ENCODE measurements around the gene HLTF.

The HLTF gene

GRCh38 chr3:149023951-149024350, 62.4 kb downstream of the HLTF start:
- H3K4me3 ChIP-seq (ENCODE audit: low read length): no peak overlapping the region
- H3K27me3 ChIP-seq (replicated peaks; ENCODE audit: insufficient read depth, low read length): no peaks in the 10 kb centered on the region
- H3K27ac ChIP-seq (ENCODE audit: low read length): no peak overlapping the region
- no peak for DNase-seq
- H3K4me2 ChIP-seq (ENCODE audit: low read depth, low read length): no peak overlapping the region
- no peaks in the 10 kb centered on the region for H3K9me3 ChIP-seq (replicated peaks; ENCODE audit: insufficient read depth, low read length)
- no peaks in the 10 kb centered on the region for H4K20me1 ChIP-seq (ENCODE audit: insufficient read depth, low read length)
- peaks cover 4% of the 10 kb centered on the region; the same call in 1 of the 2 replicates for H3K79me2 ChIP-seq (ENCODE audit: low read length)
- no peak overlapping the region for H3K9ac ChIP-seq (ENCODE audit: low read length)
- H3F3A ChIP-seq (ENCODE audit: insufficient read depth, low read length): no peaks in the 10 kb centered on the region
- no peaks in the 10 kb centered on the region for H3K4me1 ChIP-seq (ENCODE audit: low read length)
- H3K9me2 ChIP-seq (replicated peaks; ENCODE audit: insufficient read depth, low read length): no peaks in the 10 kb centered on the region
- no peak overlapping the region for H2AFZ ChIP-seq (ENCODE audit: low read length)
- no peak for TF ChIP-seq EZH2phosphoT487 (IDR thresholded peaks at IDR 0.05; ENCODE audit: low read length)
- TF ChIP-seq EZH2 (optimal IDR thresholded peaks at IDR 0.05; ENCODE audit: low read depth, low read length): no peak
- TF ChIP-seq, protein P1, sequence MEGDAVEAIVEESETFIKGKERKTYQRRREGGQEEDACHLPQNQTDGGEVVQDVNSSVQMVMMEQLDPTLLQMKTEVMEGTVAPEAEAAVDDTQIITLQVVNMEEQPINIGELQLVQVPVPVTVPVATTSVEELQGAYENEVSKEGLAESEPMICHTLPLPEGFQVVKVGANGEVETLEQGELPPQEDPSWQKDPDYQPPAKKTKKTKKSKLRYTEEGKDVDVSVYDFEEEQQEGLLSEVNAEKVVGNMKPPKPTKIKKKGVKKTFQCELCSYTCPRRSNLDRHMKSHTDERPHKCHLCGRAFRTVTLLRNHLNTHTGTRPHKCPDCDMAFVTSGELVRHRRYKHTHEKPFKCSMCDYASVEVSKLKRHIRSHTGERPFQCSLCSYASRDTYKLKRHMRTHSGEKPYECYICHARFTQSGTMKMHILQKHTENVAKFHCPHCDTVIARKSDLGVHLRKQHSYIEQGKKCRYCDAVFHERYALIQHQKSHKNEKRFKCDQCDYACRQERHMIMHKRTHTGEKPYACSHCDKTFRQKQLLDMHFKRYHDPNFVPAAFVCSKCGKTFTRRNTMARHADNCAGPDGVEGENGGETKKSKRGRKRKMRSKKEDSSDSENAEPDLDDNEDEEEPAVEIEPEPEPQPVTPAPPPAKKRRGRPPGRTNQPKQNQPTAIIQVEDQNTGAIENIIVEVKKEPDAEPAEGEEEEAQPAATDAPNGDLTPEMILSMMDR (IDR thresholded peaks at IDR 0.05; ENCODE audit: low read length): no peak
- H3K36me3 ChIP-seq (replicated peaks; ENCODE audit: insufficient read depth, low read length): peaks cover 28% of the 10 kb centered on the region

GRCh38 chr3:149021830-149022229, 64.5 kb downstream of the HLTF start:
- no peak overlapping the region for H2AFZ ChIP-seq (ENCODE audit: low read length)
- no peaks in the 10 kb centered on the region for H4K20me1 ChIP-seq (ENCODE audit: insufficient read depth, low read length)
- no peaks in the 10 kb centered on the region for H3F3A ChIP-seq (ENCODE audit: insufficient read depth, low read length)
- no peak for DNase-seq
- no peak overlapping the region for H3K4me2 ChIP-seq (ENCODE audit: low read depth, low read length)
- no peaks in the 10 kb centered on the region for H3K27me3 ChIP-seq (replicated peaks; ENCODE audit: insufficient read depth, low read length)
- H3K4me1 ChIP-seq (ENCODE audit: low read length): no peaks in the 10 kb centered on the region
- no peak overlapping the region for H3K27ac ChIP-seq (ENCODE audit: low read length)
- H3K9me3 ChIP-seq (replicated peaks; ENCODE audit: insufficient read depth, low read length): no peaks in the 10 kb centered on the region
- no peaks in the 10 kb centered on the region for H3K9me2 ChIP-seq (replicated peaks; ENCODE audit: insufficient read depth, low read length)
- no peak overlapping the region for H3K4me3 ChIP-seq (ENCODE audit: low read length)
- H3K79me2 ChIP-seq (ENCODE audit: low read length): peaks cover 4% of the 10 kb centered on the region; the same call in 1 of the 2 replicates
- TF ChIP-seq EZH2 (optimal IDR thresholded peaks at IDR 0.05; ENCODE audit: low read depth, low read length): no peak
- TF ChIP-seq EZH2phosphoT487 (IDR thresholded peaks at IDR 0.05; ENCODE audit: low read length): no peak
- TF ChIP-seq, protein P1 (IDR thresholded peaks at IDR 0.05; ENCODE audit: low read length): no peak
- H3K36me3 ChIP-seq (replicated peaks; ENCODE audit: insufficient read depth, low read length): peaks cover 19% of the 10 kb centered on the region
- H3K9ac ChIP-seq (ENCODE audit: low read length): no peak overlapping the region

DNA sequence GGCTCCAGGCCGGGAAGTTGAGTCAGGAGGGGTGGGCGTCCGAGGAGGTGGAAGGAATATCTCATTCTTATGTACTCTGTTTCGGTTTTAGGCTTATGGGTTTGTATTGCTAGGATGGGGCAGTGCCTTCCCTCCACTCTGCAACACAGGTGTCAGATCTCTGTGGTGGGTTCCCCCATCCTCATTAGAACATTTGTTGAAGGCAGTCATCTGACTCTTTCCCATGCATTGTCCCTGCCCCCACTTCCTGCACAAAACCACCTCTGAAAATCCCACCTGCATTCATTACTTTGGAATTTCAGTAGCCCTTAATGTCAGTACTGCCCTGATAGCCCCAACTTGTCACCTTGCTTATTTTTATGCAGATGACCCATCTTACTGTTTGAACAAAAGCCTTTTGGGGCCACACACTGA, 65.5 kb downstream of the HLTF start:
- H3F3A ChIP-seq (ENCODE audit: insufficient read depth, low read length): no peaks in the 10 kb centered on the region
- no peak overlapping the region for H2AFZ ChIP-seq (ENCODE audit: low read length)
- H3K27ac ChIP-seq (ENCODE audit: low read length): no peak overlapping the region
- H3K9me3 ChIP-seq (replicated peaks; ENCODE audit: insufficient read depth, low read length): no peaks in the 10 kb centered on the region
- no peak for TF ChIP-seq EZH2phosphoT487 (IDR thresholded peaks at IDR 0.05; ENCODE audit: low read length)
- TF ChIP-seq, protein P1 (IDR thresholded peaks at IDR 0.05; ENCODE audit: low read length): no peak
- no peak for TF ChIP-seq EZH2 (optimal IDR thresholded peaks at IDR 0.05; ENCODE audit: low read depth, low read length)
- no peaks in the 10 kb centered on the region for H3K27me3 ChIP-seq (replicated peaks; ENCODE audit: insufficient read depth, low read length)
- DNase-seq: no peak
- no peak overlapping the region for H3K4me3 ChIP-seq (ENCODE audit: low read length)
- H3K79me2 ChIP-seq (ENCODE audit: low read length): peaks cover 4% of the 10 kb centered on the region; the same call in 1 of the 2 replicates
- H3K9ac ChIP-seq (ENCODE audit: low read length): no peak overlapping the region
- no peak overlapping the region for H3K4me2 ChIP-seq (ENCODE audit: low read depth, low read length)
- H4K20me1 ChIP-seq (ENCODE audit: insufficient read depth, low read length): no peaks in the 10 kb centered on the region
- H3K9me2 ChIP-seq (replicated peaks; ENCODE audit: insufficient read depth, low read length): no peaks in the 10 kb centered on the region
- H3K36me3 ChIP-seq (replicated peaks; ENCODE audit: insufficient read depth, low read length): peaks cover 18% of the 10 kb centered on the region
- H3K4me1 ChIP-seq (ENCODE audit: low read length): no peaks in the 10 kb centered on the region
